Sigmoid colon (tissue), 4 donors: Measurements from ENCODE around the gene CCL4L2.

Experiments
- EP300 ChIP-seq, 4 donors: sonication (generic); formaldehyde crosslinking; IDR thresholded peaks; one replicate each; pipeline ENCODE4 v1.6.1; 2017; ENCODE audit warnings: antibody characterized with exemption in 4 of 4
- POLR2A ChIP-seq, 2 donors: fragments of 450-650 bp; IDR thresholded peaks; one replicate each; pipeline ENCODE4 v1.6.1; 2016; ENCODE audit warnings: antibody characterized with exemption in 2 of 2, mild to moderate bottlenecking in 2 of 2, moderate library complexity in 2 of 2
- POLR2AphosphoS5 ChIP-seq, 4 donors: sonication (generic); formaldehyde crosslinking; IDR thresholded peaks; one replicate each; pipeline ENCODE4 v1.6.1; 2017; ENCODE audit warnings: antibody characterized with exemption in 4 of 4
- TF ChIP-seq, protein P1 (sequence below), 4 experiments: fragments of 450-650 bp in 3 of 4; fragments of 200-600 bp in 1 of 4; IDR thresholded peaks; one replicate each; pipeline ENCODE4 v1.5.1; 2016 to 2019; ENCODE audit warnings: antibody characterized with exemption in 4 of 4, mild to moderate bottlenecking in 3 of 4, moderate library complexity in 2 of 4

DNA sequence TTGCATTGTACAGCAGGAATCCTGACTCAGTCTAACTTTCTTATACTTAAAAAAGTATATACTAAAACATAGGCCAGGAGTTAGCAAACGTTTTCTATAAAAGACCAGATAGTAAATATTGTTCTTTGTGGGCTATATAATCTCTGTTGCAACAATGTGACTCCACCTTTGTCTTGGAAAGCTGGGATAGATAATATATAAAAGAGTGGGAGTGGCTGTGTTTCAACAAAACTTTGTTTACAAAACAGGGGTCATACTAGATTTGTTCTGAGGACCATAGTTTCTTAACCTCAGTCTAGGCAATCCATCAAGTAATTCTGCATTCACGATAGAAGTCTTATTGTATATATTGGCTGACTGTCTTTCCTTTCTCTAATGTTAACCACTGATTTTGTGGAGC, 25.4 kb upstream of the CCL4L2 start:
- TF ChIP-seq, protein P1, sequence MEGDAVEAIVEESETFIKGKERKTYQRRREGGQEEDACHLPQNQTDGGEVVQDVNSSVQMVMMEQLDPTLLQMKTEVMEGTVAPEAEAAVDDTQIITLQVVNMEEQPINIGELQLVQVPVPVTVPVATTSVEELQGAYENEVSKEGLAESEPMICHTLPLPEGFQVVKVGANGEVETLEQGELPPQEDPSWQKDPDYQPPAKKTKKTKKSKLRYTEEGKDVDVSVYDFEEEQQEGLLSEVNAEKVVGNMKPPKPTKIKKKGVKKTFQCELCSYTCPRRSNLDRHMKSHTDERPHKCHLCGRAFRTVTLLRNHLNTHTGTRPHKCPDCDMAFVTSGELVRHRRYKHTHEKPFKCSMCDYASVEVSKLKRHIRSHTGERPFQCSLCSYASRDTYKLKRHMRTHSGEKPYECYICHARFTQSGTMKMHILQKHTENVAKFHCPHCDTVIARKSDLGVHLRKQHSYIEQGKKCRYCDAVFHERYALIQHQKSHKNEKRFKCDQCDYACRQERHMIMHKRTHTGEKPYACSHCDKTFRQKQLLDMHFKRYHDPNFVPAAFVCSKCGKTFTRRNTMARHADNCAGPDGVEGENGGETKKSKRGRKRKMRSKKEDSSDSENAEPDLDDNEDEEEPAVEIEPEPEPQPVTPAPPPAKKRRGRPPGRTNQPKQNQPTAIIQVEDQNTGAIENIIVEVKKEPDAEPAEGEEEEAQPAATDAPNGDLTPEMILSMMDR (IDR thresholded peaks at IDR 0.05): no peak
- TF ChIP-seq POLR2A (IDR thresholded peaks at IDR 0.05) (no peak), POLR2AphosphoS5 (IDR thresholded peaks at IDR 0.05) (no peak), EP300 (IDR thresholded peaks at IDR 0.05) (no peak)
